HepG2 (cell line): ENCODE measurements around the gene NAV1. TPM values are rescaled to one million over a fixed set of nuclear protein-coding genes. Genes with fewer than 3 reads are reported as not detected.

Experiments
- ATAC-seq: fragments of 200-7000 bp; cut with Tn5 transposase; 3 replicates; pipeline ENCODE4 v1.9.1; 2020; ENCODE audit warnings: mild to moderate bottlenecking, moderate library complexity
- BruUV-seq: library from RNA; stranded (reverse); fragments of 400-500 nt; replicated peaks from 2 replicates; lab custom pipeline; 2021; lab: Mats Ljungman, UMichigan
- CTCF ChIA-PET: fragments of 300-600 bp; formaldehyde crosslinking; extraction: SDS; loops from one replicate; lab custom pipeline; 2021; ENCODE audit warnings: low total read pairs, inconsistent platforms, low intra/inter-chr PET ratio; lab: Yijun Ruan, JAX
- POLR2A ChIA-PET: fragments of 350-600 bp; sonication (Branson Sonifier 250); formaldehyde crosslinking; loops from one replicate; lab custom pipeline; 2020; ENCODE audit warnings: antibody characterized with exemption, inconsistent platforms; lab: Yijun Ruan, JAX
- DNase-seq: peaks from one replicate; pipeline ENCODE4 v3.0.0-alpha.2; 2015; ENCODE audit warnings: low spot score
- FAIRE-seq: peaks from 3 replicates; lab custom pipeline; 2011; peaks lifted over from hg19 to GRCh38; lab: Jason Lieb, UNC
- H2AFZ ChIP-seq: one replicate; pipeline ENCODE4 v1.6.1; 2011; ENCODE audit warnings: low read length, inconsistent platforms
- H3K27ac ChIP-seq: fragments of 300-600 bp; 3 replicates; pipeline ENCODE4 v1.8.0; 2011; ENCODE audit warnings: mixed run types, mild to moderate bottlenecking, mixed read lengths, low read length, inconsistent platforms; ENCODE audit not compliant: insufficient read depth; ENCODE audit errors: extremely low read length
- H3K27me3 ChIP-seq, 2 experiments: fragments of 200-600 bp in 1 of 2; 2 replicates in 1 of 2; 3 replicates in 1 of 2; pipeline versions ENCODE4 v1.6.0 to v1.8.0; 2011; ENCODE audit warnings: low read length in 2 of 2, mild to moderate bottlenecking in 2 of 2, moderate library complexity in 2 of 2, inconsistent platforms in 1 of 2; ENCODE audit not compliant: insufficient read depth in 2 of 2, control insufficient read depth in 1 of 2
- H3K36me3 ChIP-seq, 2 experiments: fragments of 200-600 bp in 1 of 2; replicated peaks in 1 of 2; 2 replicates in 1 of 2; 3 replicates in 1 of 2; pipeline versions ENCODE4 v1.5.1 to v1.8.0; 2011; ENCODE audit warnings: low read length in 2 of 2, inconsistent platforms in 1 of 2; ENCODE audit not compliant: insufficient read depth in 2 of 2, control insufficient read depth in 1 of 2
- H3K4me1 ChIP-seq: 2 replicates; pipeline ENCODE4 v1.5.1; 2012; ENCODE audit warnings: low read length, inconsistent platforms; ENCODE audit not compliant: insufficient read depth
- H3K4me2 ChIP-seq: 2 replicates; pipeline ENCODE4 v1.6.0; 2011; ENCODE audit warnings: low read depth, low read length, inconsistent platforms
- H3K4me3 ChIP-seq, 3 experiments: fragments of 200-600 bp in 1 of 3; sonication (generic), shearing (Covaris generic) in 1 of 3; replicated peaks in 1 of 3; 2 replicates each; pipeline ENCODE4 v1.5.1; 2011 to 2016; ENCODE audit warnings: low read length in 3 of 3, inconsistent platforms in 2 of 3, low read depth in 2 of 3, mild to moderate bottlenecking in 2 of 3, control low read depth in 1 of 3, mixed read lengths in 1 of 3; ENCODE audit not compliant: insufficient read depth in 1 of 3
- H3K79me2 ChIP-seq: one replicate; pipeline ENCODE4 v1.6.1; 2011; ENCODE audit warnings: low read length, inconsistent platforms; ENCODE audit not compliant: insufficient read depth
- H3K9ac ChIP-seq: 2 replicates; pipeline ENCODE4 v1.6.0; 2011; ENCODE audit warnings: mild to moderate bottlenecking, low read depth, low read length, inconsistent platforms; ENCODE audit not compliant: insufficient read depth
- H3K9me3 ChIP-seq: 2 replicates; pipeline ENCODE4 v1.5.1; 2012; ENCODE audit warnings: mild to moderate bottlenecking, low read length
- H4K20me1 ChIP-seq: 2 replicates; pipeline ENCODE4 v1.6.0; 2011; ENCODE audit warnings: inconsistent platforms, mild to moderate bottlenecking, low read length, moderate library complexity; ENCODE audit not compliant: insufficient read depth
- ARID5B ChIP-seq: IDR thresholded peaks from 2 replicates; pipeline ENCODE4 v1.4.0; 2020; ENCODE audit warnings: mild to moderate bottlenecking, missing genetic modification reagents
- CREB1 ChIP-seq, 2 experiments: fragments of 450-650 bp in 1 of 2; IDR thresholded peaks; 2 replicates each; pipeline ENCODE4 v1.6.1; 2016 to 2017; ENCODE audit warnings: control low read depth in 1 of 2, mild to moderate bottlenecking in 1 of 2, missing compliant biosample characterization in 1 of 2, missing genetic modification characterization in 1 of 2
- EEA1 ChIP-seq: sonication (generic); formaldehyde crosslinking; IDR thresholded peaks from 2 replicates; pipeline ENCODE4 v1.5.1; 2020; ENCODE audit warnings: mild to moderate bottlenecking, missing genetic modification reagents, borderline replicate concordance
- FOXA1 ChIP-seq, 2 experiments: fragments of 450-650 bp in 1 of 2; sonication (generic) in 1 of 2; formaldehyde crosslinking in 1 of 2; IDR thresholded peaks; 2 replicates each; pipeline versions ENCODE4 v1.4.0 to v1.6.1; 2016 to 2020; ENCODE audit warnings: missing genetic modification reagents in 1 of 2
- GABPB1 ChIP-seq: IDR thresholded peaks from 2 replicates; pipeline ENCODE4 v1.6.1; 2016; ENCODE audit warnings: mild to moderate bottlenecking, missing genetic modification reagents, moderate library complexity, missing compliant biosample characterization
- HDAC6 ChIP-seq: fragments of 200-600 bp; sonication (generic); IDR thresholded peaks from 2 replicates; pipeline ENCODE4 v1.7.0; 2017; ENCODE audit warnings: mild to moderate bottlenecking, antibody characterized with exemption, low read length, low read depth
- JUND ChIP-seq: sonication (generic); formaldehyde crosslinking; IDR thresholded peaks from 2 replicates; pipeline ENCODE4 v1.8.0; 2022; ENCODE audit warnings: mild to moderate bottlenecking, missing genetic modification reagents
- MAZ ChIP-seq, 2 experiments: sonication (generic) in 1 of 2; formaldehyde crosslinking in 1 of 2; IDR thresholded peaks; 2 replicates each; pipeline versions ENCODE4 v1.5.0 to v1.6.1; 2012 to 2020; ENCODE audit warnings: low read depth in 2 of 2, mild to moderate bottlenecking in 2 of 2, borderline replicate concordance in 1 of 2, improper control_type of control experiment in 1 of 2, low read length in 1 of 2, missing genetic modification reagents in 1 of 2, moderate library complexity in 1 of 2
- SMARCE1 ChIP-seq: fragments of 450-650 bp; IDR thresholded peaks from 2 replicates; pipeline ENCODE4 v1.6.1; 2017; ENCODE audit warnings: borderline replicate concordance
- ZFAT ChIP-seq: sonication (generic); formaldehyde crosslinking; conservative IDR thresholded peaks from 2 replicates; pipeline ENCODE4 v1.8.1; 2023; ENCODE audit warnings: missing genetic modification reagents, inconsistent platforms
- ZNF350 ChIP-seq: sonication (generic); formaldehyde crosslinking; IDR thresholded peaks from 2 replicates; pipeline ENCODE4 v1.4.0; 2020; ENCODE audit warnings: mild to moderate bottlenecking, low read depth, missing genetic modification reagents, borderline replicate concordance
- WGBS: methylation state at CpG from one replicate; pipeline ENCODE4 v1.1.6; 2017; ENCODE audit warnings: low lambda C conversion rate; 5-methylcytosine and 5-hydroxymethylcytosine counted together
- in situ Hi-C: cut with HindIII; loops from 2 replicates; pipeline ENCODE4 v1.10.0; 2017; ENCODE audit warnings: low pct_unique_long_range_greater_than_20kb; ENCODE audit not compliant: extremely low pct_ligation_motif_present
- intact Hi-C: fragments of 100-400 bp; cut with micrococcal nuclease; formaldehyde crosslinking; loops from one replicate; pipeline ENCODE4 v1.10.0; 2022; ENCODE audit not compliant: unreplicated experiment
- polyA plus RNA-seq, 8 experiments: library from polyadenylated mRNA; depleted of rRNA in 3 of 8; stranded (reverse) in 7 of 8; unstranded in 1 of 8; fragments of >200 nt; fragmentation: Illumina TruSeq in 4 of 8; extraction: Trizol in 4 of 8; gene quantifications; 2 replicates each; pipeline versions ENCODE4 v1.2.1 to v1.2.3, GENCODE V29; 2011 to 2016; ENCODE audit warnings: low read depth in 4 of 8, missing spikeins in 1 of 8, mixed read lengths in 1 of 8; ENCODE audit not compliant: insufficient read depth in 1 of 8
- total RNA-seq, 5 experiments: library from RNA; depleted of rRNA; stranded (reverse); fragments of >200 nt; fragmentation: Illumina TruSeq; extraction: Trizol; gene quantifications; 2 replicates each; pipeline ENCODE4 v1.2.3, GENCODE V29; 2016; ENCODE audit warnings: low read depth in 1 of 5

NAV1 gene
- total and polyA plus RNA-seq, 2 of the 13 experiments (the other 11 are each of a cell fraction or from before 2014, with no cell fraction given), result not detected

- H3K9me3 ChIP-seq, result no peaks in the 10 kb centered on the region
- FAIRE-seq, result no peak
- CTCF ChIA-PET, result no interaction called here
- no peaks in the 10 kb centered on the region for H4K20me1 ChIP-seq
- DNase-seq, result no peak
- H3K27ac ChIP-seq, result no peak overlapping the region
- H3K36me3 ChIP-seq, result peaks cover 6 to 15% of the 10 kb centered on the region in 2 experiments; a peak in 2 of 5 replicates
- no peak overlapping the region for H3K9ac ChIP-seq
- no peak overlapping the region for H3K4me2 ChIP-seq
- H3K79me2 ChIP-seq, result no peaks in the 10 kb centered on the region
- H3K4me3 ChIP-seq, result no peak overlapping the region
- in situ Hi-C loops, result no loop called here
- WGBS, result 84% methylated on average over 3 of the region's 3 CpGs
- TF ChIP-seq CREB1 (IDR thresholded peaks at IDR 0.05), result no peak
- TF ChIP-seq CREB1 (CRISPR knock-in tag; IDR thresholded peaks at IDR 0.05), result no peak
- TF ChIP-seq ZNF350, result no peak
- TF ChIP-seq EEA1, result no peak
- no peak for TF ChIP-seq GABPB1 (CRISPR knock-in tag)
- no peak for TF ChIP-seq HDAC6
- TF ChIP-seq ZFAT (CRISPR knock-in tag), result no peak
- TF ChIP-seq FOXA1 (IDR thresholded peaks at IDR 0.05), result no peak
- no peak for TF ChIP-seq FOXA1 (CRISPR knock-in tag; IDR thresholded peaks at IDR 0.05)
- no peak for TF ChIP-seq MAZ (IDR thresholded peaks at IDR 0.05; ENCODE audit: borderline replicate concordance, low read depth, low read length)
- no peak for TF ChIP-seq MAZ (CRISPR knock-in tag; IDR thresholded peaks at IDR 0.05; ENCODE audit: low read depth)
- TF ChIP-seq ARID5B (CRISPR knock-in tag), result no peak
- TF ChIP-seq JUND (CRISPR knock-in tag), result no peak
- no peak for TF ChIP-seq SMARCE1
- TF ChIP-seq, all 625 proteins: peak for 0
- no peak overlapping the region for H2AFZ ChIP-seq
- H3K4me1 ChIP-seq, result peaks cover 24% of the 10 kb centered on the region
- BruUV-seq, result no TSS peak
- intact Hi-C loops, result no loop called here
- no peaks in the 10 kb centered on the region for H3K27me3 ChIP-seq
- POLR2A ChIA-PET, result interaction anchor here (1.5 kb wide), 1 partner anchor 13 kb away, joined by 3 read pairs; no protein-coding TSS in a partner anchor
- no peak for ATAC-seq
These were observed 48.2 kb upstream of the NAV1 start for GRCh38 chr1:201490708-201491131.
